ENCODE results near the gene NDC1.
"Not testable (repeated sequence)": the region's sequence is repeated elsewhere in the genome, so short reads cannot be mapped to it uniquely, and the experiment has no call there.

The NDC1 gene

DNA sequence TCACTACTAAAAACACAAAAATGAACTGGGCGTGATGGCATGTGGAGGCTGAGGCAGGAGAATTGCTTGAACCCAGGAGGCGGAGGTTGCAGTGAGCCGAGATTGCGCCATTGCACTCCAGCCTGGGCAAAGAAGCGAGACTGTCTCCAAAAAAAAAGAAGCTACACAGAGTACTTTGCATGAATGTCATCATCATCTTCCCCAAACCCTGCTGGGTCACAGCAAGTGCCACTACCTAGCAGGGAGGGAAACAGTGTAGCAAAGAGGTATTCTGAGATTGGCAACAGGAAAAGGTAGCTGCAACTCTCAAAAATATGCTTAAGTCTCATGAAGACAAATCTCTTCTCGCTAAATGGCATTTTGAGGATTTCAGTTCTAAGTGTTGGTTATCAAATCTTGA, 12.8 kb downstream of the NDC1 start:
- DNase-seq (ENCODE audit: low spot score) = no peak

- no peak for DNase-seq (ENCODE audit: low spot score)
Observed at GRCh38 chr1:53822931-53823330, 15.2 kb downstream of the NDC1 start.

- no peak for DNase-seq (ENCODE audit: low spot score)
Observed at GRCh38 chr1:53821380-53821779, 16.7 kb downstream of the NDC1 start.

DNA sequence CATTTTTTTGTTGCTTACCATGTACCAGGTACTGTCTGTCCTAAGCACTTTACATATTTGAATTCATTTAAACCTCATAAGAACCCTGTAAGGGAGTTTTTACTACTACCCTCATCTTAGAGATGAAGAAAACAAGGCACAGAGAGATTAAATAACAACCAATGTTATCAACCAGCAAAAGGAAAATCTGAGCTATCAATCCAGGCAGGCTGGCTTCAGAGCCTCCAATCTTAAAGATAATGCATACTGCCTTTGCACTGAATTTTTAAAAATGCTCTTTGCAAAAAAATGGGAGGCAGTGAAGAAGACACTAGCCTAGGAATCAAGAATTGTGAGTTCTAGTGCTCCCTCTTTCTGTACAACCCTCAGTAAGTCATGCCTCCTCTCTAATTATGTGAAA, 18.7 kb downstream of the NDC1 start:
- no peak for DNase-seq (ENCODE audit: low spot score)

GRCh38 chr1:53816584-53816983, 21.5 kb downstream of the NDC1 start:
- not testable (repeated sequence) for DNase-seq (ENCODE audit: low spot score)

DNA sequence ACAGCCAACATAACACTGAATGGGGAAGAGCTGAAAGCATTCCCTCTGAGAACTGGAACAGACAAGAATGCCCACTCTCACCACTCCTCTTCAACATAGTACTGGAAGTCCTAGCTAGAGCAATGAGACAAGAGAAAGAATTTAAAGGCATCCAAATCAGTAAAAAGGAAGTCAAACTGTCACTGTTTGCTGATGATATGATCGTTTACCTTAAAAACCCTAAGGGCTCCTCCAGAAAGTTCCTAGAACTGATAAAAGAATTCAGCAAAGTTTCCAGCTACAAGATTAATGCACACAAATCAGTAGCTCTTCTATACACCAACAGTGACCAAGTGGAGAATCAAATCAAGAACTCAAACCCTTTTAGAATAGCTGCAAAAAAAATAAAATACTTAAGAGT, 22.6 kb downstream of the NDC1 start:
- DNase-seq (ENCODE audit: low spot score) = not testable (repeated sequence)

GRCh38 chr1:53811414-53811851, 26.7 kb downstream of the NDC1 start:
- no peak for DNase-seq (ENCODE audit: low spot score)

DNA sequence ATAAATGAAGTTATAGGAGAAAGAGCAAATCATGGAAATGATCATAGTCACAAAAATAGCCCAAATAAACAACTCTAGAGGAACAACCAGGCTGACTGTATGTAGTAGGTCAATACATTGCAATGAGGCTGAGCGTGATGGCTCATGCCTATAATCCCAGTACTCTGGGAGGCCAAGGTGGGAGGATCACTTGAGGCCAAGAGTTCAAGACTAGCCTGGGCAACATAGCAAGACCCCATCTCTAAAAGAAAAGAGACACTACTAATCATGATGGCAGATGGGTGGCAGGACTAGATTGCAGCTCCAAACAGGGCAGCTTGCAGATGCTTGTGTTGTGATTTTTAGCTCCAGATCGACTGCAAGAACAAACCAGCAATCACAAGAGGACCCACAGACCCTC, 27.6 kb downstream of the NDC1 start:
- DNase-seq (ENCODE audit: low spot score) = no peak

DNA sequence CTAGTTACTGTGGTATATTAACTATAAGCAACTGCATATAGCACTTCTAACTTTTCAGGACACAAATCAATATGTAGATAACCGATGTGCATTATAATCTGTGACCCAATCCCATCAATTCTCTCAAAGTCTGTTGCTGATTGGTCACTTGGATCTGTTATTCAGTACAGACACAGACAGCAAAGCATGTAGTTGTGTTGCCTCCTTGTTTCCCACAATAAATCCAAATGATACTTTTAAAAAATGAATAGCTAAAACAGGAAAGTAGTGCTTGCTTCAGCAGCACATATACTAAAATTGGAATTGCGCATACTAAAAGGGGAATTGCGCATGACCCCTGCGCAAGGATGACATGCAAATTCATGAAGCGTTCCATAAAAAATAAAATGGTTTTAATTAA, 28.1 kb downstream of the NDC1 start:
- no peak for DNase-seq (ENCODE audit: low spot score)

GRCh38 chr1:53807916-53808315, 30.2 kb downstream of the NDC1 start:
- no peak for DNase-seq (ENCODE audit: low spot score)

DNA sequence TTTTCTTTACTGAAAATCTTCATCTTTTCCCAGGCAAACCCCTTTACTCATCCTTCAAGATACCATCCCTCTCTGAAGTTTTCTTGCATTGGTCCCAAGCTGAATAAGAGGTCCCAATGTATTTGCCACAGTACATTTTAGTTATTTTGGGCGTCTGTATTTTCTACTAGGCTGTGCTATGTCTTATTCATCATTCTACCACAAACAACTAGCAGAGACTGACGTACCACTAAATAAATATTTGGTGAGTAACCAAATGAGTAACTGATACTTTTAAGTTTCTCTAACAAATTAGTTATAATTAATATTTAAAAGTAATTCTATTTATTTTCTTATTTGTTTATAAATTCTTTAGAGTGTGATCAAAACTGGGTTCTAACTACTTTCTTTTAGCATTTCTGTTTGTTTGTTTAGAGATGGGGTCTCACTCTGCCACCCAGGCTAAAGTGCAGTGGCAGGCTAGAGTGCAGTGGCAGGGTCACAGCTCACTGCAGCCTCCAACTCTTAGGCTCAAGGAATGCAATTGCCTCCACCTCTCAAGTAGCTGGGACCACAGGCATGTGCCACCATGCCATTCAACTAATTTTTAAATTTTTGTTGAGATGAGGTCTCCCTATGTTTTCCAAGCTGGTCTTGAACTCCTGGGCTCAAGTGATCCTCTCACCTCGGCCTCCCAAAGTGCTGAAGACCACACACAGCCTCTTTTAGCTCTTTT, 33.1 kb downstream of the NDC1 start:
- DNase-seq (ENCODE audit: low spot score) = no peak

- DNase-seq (ENCODE audit: low spot score) = no peak
Observed at GRCh38 chr1:53804181-53804580, 33.9 kb downstream of the NDC1 start.

DNA sequence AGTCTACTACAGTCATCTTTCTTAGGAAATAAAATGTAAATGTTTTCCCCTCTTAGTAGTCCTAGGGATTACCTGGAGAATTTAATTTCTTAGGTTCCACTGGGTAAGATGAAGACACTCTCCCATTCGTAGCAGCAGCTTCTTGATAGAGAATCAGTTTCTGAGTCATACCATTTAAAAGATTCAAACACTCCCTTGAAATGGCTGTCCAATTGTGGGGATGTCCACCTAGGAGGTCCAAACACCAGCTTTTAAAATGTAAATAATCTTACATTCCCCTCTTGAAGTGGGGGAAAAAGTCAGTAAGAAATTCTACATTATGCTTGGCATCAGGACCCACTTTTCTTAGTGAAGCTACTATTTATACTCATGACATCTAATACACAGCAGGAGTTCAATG, 37.5 kb downstream of the NDC1 start:
- DNase-seq (ENCODE audit: low spot score) = no peak

- DNase-seq (ENCODE audit: low spot score) = no peak
Observed at GRCh38 chr1:53799141-53799540, 39.0 kb downstream of the NDC1 start.

DNA sequence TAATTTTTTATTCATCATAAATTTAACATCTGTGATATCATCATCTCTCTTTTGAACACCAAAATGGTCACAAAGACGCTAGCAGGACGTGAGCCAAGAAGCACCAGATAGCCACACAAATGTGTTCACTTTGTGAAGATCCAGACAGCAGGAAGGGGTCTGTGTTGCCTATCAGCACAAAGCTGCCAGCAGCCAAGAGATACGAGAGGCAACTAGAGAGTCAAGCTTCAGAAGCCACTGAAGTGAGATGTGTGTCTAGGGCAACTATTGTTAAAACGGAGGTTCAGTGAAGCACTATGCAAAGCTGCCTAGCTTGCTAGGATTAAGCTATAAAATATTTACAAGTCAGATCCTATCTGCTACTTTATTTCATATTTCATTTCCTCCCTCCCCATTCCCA, 45.3 kb downstream of the NDC1 start:
- DNase-seq (ENCODE audit: low spot score) = no peak

GRCh38 chr1:53787655-53788054, 50.4 kb downstream of the NDC1 start:
- DNase-seq (ENCODE audit: low spot score) = no peak

DNA sequence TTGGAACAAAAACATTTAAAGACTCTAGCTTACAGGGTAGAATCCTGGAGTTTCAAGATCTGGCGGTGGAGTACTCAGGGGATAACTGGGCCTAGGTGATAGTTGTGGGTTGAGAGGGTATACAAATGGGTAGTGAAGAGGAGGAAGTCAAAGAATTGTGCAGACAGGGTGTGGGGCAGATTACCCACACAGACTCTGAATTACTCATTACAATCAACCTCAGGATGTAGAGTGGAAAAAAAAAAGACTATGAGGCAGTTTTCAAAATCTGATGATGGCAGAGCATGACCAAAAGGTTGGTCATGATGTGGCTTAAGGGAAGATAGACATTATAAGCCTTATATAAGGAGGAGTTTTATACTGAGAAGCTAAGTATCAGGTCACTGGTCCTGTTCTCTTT, 55.0 kb downstream of the NDC1 start:
- DNase-seq (ENCODE audit: low spot score) = no peak

DNA sequence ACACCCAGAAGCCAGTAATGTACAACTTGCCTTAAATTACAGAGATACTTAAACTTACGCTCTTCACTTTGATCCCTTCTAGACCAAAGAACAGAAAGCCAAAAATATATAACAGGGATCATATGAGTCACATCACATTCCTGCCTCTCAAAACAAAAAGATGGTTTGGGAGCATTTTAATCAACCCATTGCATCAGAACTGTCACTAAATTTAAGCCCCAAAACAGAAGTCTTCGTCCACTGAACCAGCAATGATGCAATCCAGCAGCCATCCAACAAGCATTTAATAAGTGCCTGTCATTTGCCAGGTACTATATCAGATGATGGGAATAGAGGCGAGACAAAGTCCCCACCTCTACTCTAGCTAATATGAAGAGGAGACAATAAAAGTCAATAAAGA, 56.4 kb downstream of the NDC1 start:
- no peak for DNase-seq (ENCODE audit: low spot score)

DNA sequence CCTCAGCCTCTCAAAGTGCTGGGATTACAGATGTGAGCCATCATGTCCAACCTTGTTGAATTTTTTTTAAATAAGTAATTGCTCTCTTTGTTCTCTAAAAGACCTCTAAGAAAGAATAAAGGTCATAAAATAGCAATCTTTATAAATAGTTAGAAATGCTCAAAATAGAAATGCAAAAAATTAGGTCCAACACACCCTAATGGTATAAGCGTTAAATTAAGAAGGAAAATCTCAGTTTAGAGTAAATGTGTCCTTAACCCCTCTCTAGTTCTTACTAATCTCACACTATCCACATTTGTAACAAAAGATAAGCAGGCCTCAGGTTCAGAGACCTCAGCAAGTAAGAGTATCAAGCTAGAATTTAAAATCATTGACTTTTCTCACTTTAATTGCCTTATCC, 60.8 kb downstream of the NDC1 start:
- no peak for DNase-seq (ENCODE audit: low spot score)

DNA sequence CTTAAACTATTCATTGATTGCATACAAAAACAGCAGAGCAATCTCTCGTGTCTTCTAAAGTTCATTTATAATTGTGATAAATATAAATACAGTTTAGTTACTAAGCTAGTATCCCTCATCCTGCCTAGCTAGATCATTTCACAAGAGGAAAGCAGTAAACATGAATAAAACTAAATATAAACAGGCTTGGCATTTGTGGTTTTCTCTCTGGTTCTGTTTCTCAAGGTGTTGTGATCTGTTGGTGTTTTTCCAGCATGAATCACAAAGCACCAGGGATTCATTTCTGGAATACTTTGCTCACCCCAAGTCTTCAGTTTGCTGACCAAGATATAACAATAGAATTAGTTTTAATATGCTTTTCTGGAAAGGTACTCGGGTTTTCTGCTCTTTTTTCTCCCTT, 66.4 kb downstream of the NDC1 start:
- DNase-seq (ENCODE audit: low spot score) = no peak

DNA sequence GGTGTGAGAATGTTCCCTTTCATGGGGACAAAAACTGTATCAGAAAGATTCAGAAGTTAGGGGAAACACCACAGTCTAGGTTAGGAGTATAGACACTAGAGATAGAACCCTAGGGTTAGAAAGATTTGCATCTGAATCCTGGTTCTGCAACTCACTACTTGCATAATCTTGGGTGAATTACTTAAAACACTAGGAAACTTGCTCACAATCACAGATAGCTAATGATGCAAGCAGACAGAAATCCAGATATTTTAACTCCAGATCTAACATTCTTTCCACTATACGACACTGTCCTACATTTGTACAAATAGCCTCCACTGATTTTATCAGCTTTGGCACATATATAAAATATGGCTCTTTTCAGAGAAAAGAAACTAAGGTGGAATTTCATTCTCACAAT, 68.3 kb downstream of the NDC1 start:
- DNase-seq (ENCODE audit: low spot score) = no peak

GRCh38 chr1:53769184-53769583, 68.9 kb downstream of the NDC1 start:
- DNase-seq (ENCODE audit: low spot score) = no peak

DNA sequence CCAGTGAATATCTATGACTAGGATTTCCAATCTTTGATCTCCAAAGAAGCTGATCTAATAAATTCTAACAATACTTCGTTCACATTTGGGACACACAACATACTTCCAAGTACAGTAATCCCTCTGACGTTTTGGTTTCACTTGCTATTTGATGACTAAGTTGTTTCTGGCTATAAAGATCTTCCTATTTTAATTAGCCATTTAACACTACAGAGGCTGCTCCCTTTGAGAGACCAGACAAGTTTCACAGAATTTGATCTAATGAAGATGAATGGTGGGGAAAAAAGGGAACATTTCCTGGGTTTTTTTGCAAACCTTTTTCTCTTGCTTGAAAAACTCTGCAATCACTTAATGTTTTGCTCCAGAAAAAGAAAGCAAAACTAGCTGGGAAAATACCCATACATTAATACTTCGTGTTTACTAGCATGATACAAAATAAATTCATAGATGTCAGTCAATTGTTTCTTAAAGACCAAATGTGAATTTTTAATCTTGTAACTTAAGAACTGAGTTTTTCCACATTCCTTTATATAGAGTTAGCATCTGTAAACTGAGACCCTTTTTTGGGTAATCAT, 71.2 kb downstream of the NDC1 start:
- no peak for DNase-seq (ENCODE audit: low spot score)

- DNase-seq (ENCODE audit: low spot score) = no peak
Observed at GRCh38 chr1:53766194-53766742, 71.8 kb downstream of the NDC1 start.

All from HuH-7 (cell line).